ENCODE data around the gene CCL1.

DNA sequence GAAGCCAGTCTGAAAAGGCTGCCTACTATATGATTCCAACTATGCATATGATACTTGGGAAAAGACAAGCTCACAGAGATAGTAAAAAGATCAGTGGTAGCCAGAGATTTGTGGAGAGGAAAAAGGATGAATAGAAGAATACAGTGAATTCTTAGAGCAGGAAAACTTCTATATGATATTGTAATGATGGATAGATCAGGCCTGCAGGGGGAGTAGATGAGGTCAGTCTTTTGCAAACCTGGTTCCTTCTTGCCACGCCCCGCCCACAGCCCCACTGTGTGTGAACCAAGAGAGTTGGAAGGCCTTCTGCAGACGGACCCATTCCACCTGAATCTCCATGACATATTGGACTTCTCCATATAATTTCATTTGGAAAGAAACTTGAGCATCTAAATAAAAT is 44.6 kb downstream of the CCL1 start:
- TF ChIP-seq, protein P1, sequence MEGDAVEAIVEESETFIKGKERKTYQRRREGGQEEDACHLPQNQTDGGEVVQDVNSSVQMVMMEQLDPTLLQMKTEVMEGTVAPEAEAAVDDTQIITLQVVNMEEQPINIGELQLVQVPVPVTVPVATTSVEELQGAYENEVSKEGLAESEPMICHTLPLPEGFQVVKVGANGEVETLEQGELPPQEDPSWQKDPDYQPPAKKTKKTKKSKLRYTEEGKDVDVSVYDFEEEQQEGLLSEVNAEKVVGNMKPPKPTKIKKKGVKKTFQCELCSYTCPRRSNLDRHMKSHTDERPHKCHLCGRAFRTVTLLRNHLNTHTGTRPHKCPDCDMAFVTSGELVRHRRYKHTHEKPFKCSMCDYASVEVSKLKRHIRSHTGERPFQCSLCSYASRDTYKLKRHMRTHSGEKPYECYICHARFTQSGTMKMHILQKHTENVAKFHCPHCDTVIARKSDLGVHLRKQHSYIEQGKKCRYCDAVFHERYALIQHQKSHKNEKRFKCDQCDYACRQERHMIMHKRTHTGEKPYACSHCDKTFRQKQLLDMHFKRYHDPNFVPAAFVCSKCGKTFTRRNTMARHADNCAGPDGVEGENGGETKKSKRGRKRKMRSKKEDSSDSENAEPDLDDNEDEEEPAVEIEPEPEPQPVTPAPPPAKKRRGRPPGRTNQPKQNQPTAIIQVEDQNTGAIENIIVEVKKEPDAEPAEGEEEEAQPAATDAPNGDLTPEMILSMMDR (conservative IDR thresholded peaks at IDR 0.05; ENCODE audit: low read depth, low read length): no peak
- no peak for TF ChIP-seq CEBPB (IDR thresholded peaks at IDR 0.05; ENCODE audit: low read depth, low read length)

Measured in IMR-90 (cell line).